ENCODE measurements around the gene PSIP1. TPM values are rescaled to one million over a fixed set of nuclear protein-coding genes. Genes with fewer than 3 reads are reported as not detected.

Gene PSIP1
- polyA plus RNA-seq, 3 donors, result 14.7 to 20.2 (median 19.8) TPM

DNA sequence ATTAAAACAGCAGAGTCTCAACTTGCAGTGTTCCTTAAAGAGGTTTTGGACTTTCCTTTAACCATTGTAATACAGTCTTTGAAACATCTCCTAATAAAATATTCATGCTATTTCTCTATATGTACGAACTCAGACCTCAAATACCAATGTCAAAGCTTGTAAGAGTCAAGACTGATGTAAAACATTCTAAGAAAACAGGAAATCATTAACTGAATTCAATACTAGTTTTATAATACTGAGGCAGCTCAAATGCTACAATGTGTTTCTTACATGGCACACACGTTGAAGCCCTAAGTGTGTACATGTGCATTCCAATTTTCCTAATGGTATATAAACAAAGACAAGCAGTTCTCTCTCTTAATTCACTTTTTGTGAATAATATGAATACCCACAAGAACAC, 11.6 kb downstream of the PSIP1 start:
- no peak overlapping the region for H3K27ac ChIP-seq (ENCODE audit: low read depth in 1 of 2, low read length in 2 of 2)
- no peak for DNase-seq
- Mint-ChIP-seq H3K4me1 (no peaks in the 10 kb centered on the region), H3K27me3 (ENCODE audit: low read depth in 3 of 3) (no peaks in the 10 kb centered on the region), H3K36me3 (peaks cover 34 to 57% of the 10 kb centered on the region in 2 donors), H3K4me3 (no peak overlapping the region), H3K27ac (peak overlapping the region in 1 of 7 donors; percentile 50), H3K9me3 (no peaks in the 10 kb centered on the region)
- intact Hi-C loops (cut with micrococcal nuclease), result no loop called here
- no peaks in the 10 kb centered on the region for H4K20me1 ChIP-seq (ENCODE audit: insufficient read depth, low read length)
- WGBS (ENCODE audit: insufficient coverage), result no CpG with 5 or more reads among the region's 2 CpGs
- H3K4me2 ChIP-seq (replicated peaks; ENCODE audit: extremely low read depth, low read length, poor library complexity, severe bottlenecking), result no peak overlapping the region
- H3K9me3 ChIP-seq (replicated peaks in 1 of 2; ENCODE audit: control insufficient read depth in 1 of 2, insufficient read depth in 1 of 2, low read length in 2 of 2), result no peaks in the 10 kb centered on the region
- no peak overlapping the region for H2AFZ ChIP-seq (ENCODE audit: insufficient read depth, low read depth, low read length, poor library complexity, severe bottlenecking)
- no peaks in the 10 kb centered on the region for H3K4me1 ChIP-seq (ENCODE audit: control insufficient read depth in 1 of 2, insufficient read depth in 2 of 2, low read length in 2 of 2)
- H3K36me3 ChIP-seq (replicated peaks in 1 of 2; ENCODE audit: control insufficient read depth in 1 of 2, insufficient read depth in 2 of 2, low read length in 2 of 2), result peaks cover 10 to 59% of the 10 kb centered on the region in 2 donors
- H3K4me3 ChIP-seq (replicated peaks in 1 of 3; ENCODE audit: low read depth in 2 of 3, low read length in 3 of 3), result no peak overlapping the region
- peaks cover 52% of the 10 kb centered on the region for H3K79me2 ChIP-seq (ENCODE audit: insufficient read depth, low read length)
- H3K9ac ChIP-seq (ENCODE audit: insufficient read depth, low read length, poor library complexity, severe bottlenecking), result no peak overlapping the region
- H3K27me3 ChIP-seq (ENCODE audit: control insufficient read depth in 2 of 2, insufficient read depth in 2 of 2, low read length in 2 of 2), result no peaks in the 10 kb centered on the region
- TF ChIP-seq, protein P1, sequence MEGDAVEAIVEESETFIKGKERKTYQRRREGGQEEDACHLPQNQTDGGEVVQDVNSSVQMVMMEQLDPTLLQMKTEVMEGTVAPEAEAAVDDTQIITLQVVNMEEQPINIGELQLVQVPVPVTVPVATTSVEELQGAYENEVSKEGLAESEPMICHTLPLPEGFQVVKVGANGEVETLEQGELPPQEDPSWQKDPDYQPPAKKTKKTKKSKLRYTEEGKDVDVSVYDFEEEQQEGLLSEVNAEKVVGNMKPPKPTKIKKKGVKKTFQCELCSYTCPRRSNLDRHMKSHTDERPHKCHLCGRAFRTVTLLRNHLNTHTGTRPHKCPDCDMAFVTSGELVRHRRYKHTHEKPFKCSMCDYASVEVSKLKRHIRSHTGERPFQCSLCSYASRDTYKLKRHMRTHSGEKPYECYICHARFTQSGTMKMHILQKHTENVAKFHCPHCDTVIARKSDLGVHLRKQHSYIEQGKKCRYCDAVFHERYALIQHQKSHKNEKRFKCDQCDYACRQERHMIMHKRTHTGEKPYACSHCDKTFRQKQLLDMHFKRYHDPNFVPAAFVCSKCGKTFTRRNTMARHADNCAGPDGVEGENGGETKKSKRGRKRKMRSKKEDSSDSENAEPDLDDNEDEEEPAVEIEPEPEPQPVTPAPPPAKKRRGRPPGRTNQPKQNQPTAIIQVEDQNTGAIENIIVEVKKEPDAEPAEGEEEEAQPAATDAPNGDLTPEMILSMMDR (IDR thresholded peaks at IDR 0.05), result no peak

DNA sequence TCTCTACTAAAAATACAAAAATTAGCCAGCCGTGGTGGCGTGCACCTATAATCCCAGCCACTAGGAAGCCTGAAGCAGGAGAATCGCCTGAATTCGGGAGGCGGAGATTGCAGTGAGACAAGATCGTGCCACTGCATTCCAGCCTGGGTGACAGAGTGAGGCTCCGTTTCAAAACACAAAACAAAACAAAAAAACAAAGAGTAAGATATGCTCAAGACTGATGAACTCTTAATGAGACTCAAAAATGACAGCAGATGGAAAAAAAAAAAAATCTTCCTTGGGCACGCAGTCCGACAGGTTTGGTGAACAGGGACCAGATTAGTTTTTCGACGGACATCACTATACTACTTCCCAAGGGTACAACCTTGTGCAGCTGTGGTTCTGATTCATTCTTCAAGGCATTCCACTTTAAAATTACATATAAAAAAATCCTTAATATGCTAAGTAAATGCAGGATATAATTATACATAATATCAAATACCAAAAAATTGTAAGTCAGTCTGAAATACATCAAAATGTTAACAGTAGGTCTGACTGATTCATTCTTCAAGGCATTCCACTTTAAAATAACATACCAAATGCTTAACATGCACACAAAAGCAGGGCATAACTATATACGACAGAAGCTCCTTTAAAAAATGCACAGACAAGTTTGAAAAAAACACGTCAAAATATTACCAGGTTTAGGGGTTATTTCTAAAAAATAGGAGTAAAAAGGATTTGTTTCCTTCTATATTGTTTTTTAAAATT, 12.3 kb downstream of the PSIP1 start:
- Mint-ChIP-seq H3K4me1 (no peaks in the 10 kb centered on the region), H3K36me3 (peaks cover 33 to 52% of the 10 kb centered on the region in 2 donors), H3K4me3 (no peak overlapping the region), H3K27me3 (ENCODE audit: low read depth in 3 of 3) (no peaks in the 10 kb centered on the region), H3K9me3 (peaks cover 0 to 1% (median 0%) of the 10 kb centered on the region in 7 donors), H3K27ac (no peak overlapping the region)
- H2AFZ ChIP-seq (ENCODE audit: insufficient read depth, low read depth, low read length, poor library complexity, severe bottlenecking), result no peak overlapping the region
- peaks cover 52% of the 10 kb centered on the region for H3K79me2 ChIP-seq (ENCODE audit: insufficient read depth, low read length)
- intact Hi-C loops (cut with micrococcal nuclease), result no loop called here
- no peaks in the 10 kb centered on the region for H3K4me1 ChIP-seq (ENCODE audit: control insufficient read depth in 1 of 2, insufficient read depth in 2 of 2, low read length in 2 of 2)
- no peaks in the 10 kb centered on the region for H3K9me3 ChIP-seq (replicated peaks in 1 of 2; ENCODE audit: control insufficient read depth in 1 of 2, insufficient read depth in 1 of 2, low read length in 2 of 2)
- H3K9ac ChIP-seq (ENCODE audit: insufficient read depth, low read length, poor library complexity, severe bottlenecking), result no peak overlapping the region
- no peak overlapping the region for H3K27ac ChIP-seq (ENCODE audit: low read depth in 1 of 2, low read length in 2 of 2)
- DNase-seq, result no peak
- 100% methylated on average over 3 of the region's 13 CpGs for WGBS (ENCODE audit: insufficient coverage)
- TF ChIP-seq, protein P1 (IDR thresholded peaks at IDR 0.05), result no peak
- H3K4me2 ChIP-seq (replicated peaks; ENCODE audit: extremely low read depth, low read length, poor library complexity, severe bottlenecking), result no peak overlapping the region
- no peaks in the 10 kb centered on the region for H3K27me3 ChIP-seq (ENCODE audit: control insufficient read depth in 2 of 2, insufficient read depth in 2 of 2, low read length in 2 of 2)
- H3K4me3 ChIP-seq (replicated peaks in 1 of 3; ENCODE audit: low read depth in 2 of 3, low read length in 3 of 3), result no peak overlapping the region
- H4K20me1 ChIP-seq (ENCODE audit: insufficient read depth, low read length), result no peaks in the 10 kb centered on the region
- H3K36me3 ChIP-seq (replicated peaks in 1 of 2; ENCODE audit: control insufficient read depth in 1 of 2, insufficient read depth in 2 of 2, low read length in 2 of 2), result peaks cover 5 to 58% of the 10 kb centered on the region in 2 donors

Measured in CD14-positive monocyte (primary cell).